ENCODE results near the gene YKT6.

Gene YKT6

GRCh38 chr7:44263326-44264082, 62.7 kb downstream of the YKT6 start:
- DNase-seq: no peak
